NCI-H748 treated with DMSO at 0.1 percent for 48 hours (cell line): Measurements from ENCODE around the gene CBX6.
"Not testable (repeated sequence)": the region's sequence is repeated elsewhere in the genome, so short reads cannot be mapped to it uniquely, and the experiment has no call there.

Experiments used
- DNase-seq: peaks from one replicate; lab custom pipeline; 2025; lab: John Stamatoyannopoulos, UW

The CBX6 gene

GRCh38 chr22:38872172-38872830 is at the start of gene CBX6:
Gene CBX6 (minus strand): TSS chr22:38872216. CDS start chr22:38872190, 26 bp downstream.
- peak; percentile 57 for DNase-seq

- no peak for DNase-seq
These were observed 49.8 kb upstream of the CBX6 start for GRCh38 chr22:38921806-38922205.

GRCh38 chr22:38921120-38921519 is 49.1 kb upstream of the CBX6 start:
- no peak for DNase-seq

GRCh38 chr22:38919631-38920190 is 47.7 kb upstream of the CBX6 start:
- no peak for DNase-seq

GRCh38 chr22:38911434-38911833 is 39.4 kb upstream of the CBX6 start:
- DNase-seq = no peak

GRCh38 chr22:38907767-38908166 is 35.8 kb upstream of the CBX6 start:
- no peak for DNase-seq

GRCh38 chr22:38906052-38906451 is 34.0 kb upstream of the CBX6 start:
- DNase-seq = no peak

GRCh38 chr22:38904052-38904617 is 32.1 kb upstream of the CBX6 start:
- DNase-seq = not testable (repeated sequence)

- no peak for DNase-seq
These were observed 29.2 kb upstream of the CBX6 start for GRCh38 chr22:38901111-38901641.

GRCh38 chr22:38900677-38901076 is 28.7 kb upstream of the CBX6 start:
- DNase-seq = no peak

- DNase-seq = no peak
These were observed 19.2 kb upstream of the CBX6 start for GRCh38 chr22:38891256-38891655.

- no peak for DNase-seq
These were observed 18.4 kb upstream of the CBX6 start for GRCh38 chr22:38890377-38890776.

GRCh38 chr22:38886333-38886732 is 14.3 kb upstream of the CBX6 start:
- no peak for DNase-seq

- no peak for DNase-seq
These were observed 11.1 kb upstream of the CBX6 start for GRCh38 chr22:38882972-38883622.

- DNase-seq = no peak
These were observed 10.2 kb upstream of the CBX6 start for GRCh38 chr22:38881997-38882879.

GRCh38 chr22:38881464-38881871 is 9.5 kb upstream of the CBX6 start:
- DNase-seq = no peak

- DNase-seq = no peak
These were observed 7.9 kb upstream of the CBX6 start for GRCh38 chr22:38879961-38880360.

- DNase-seq = no peak
These were observed 7.2 kb upstream of the CBX6 start for GRCh38 chr22:38879108-38879729.

- no peak for DNase-seq
These were observed 6.0 kb upstream of the CBX6 start for GRCh38 chr22:38878001-38878400.

- no peak for DNase-seq
These were observed 2.7 kb upstream of the CBX6 start for GRCh38 chr22:38874529-38875222.
